Adipose tissue (tissue), 3 donors: ENCODE data around the gene MYOF. TPM values are rescaled to one million over a fixed set of nuclear protein-coding genes. Genes with fewer than 3 reads are reported as not detected.

ENCODE experiments used
- H3K27ac ChIP-seq: one replicate; pipeline ENCODE4 v1.5.1; 2013; ENCODE audit warnings: low read depth, low read length
- WGBS, 3 donors: extraction: QIAGEN DNeasy Blood & Tissue Kit; methylation state at CpG; one replicate each; pipeline ENCODE4 v1.1.7; 2013; 5-methylcytosine and 5-hydroxymethylcytosine counted together
- polyA plus RNA-seq, 3 donors: library from polyadenylated mRNA; stranded (reverse); fragments of 200-250 nt; gene quantifications; one replicate each; pipeline ENCODE4 v1.2.3, GENCODE V29; 2013
- donor health status: healthy with polysubstance abuse.
- donor health status: Bipolar disorder and iron deficiency.
- donor health status: healthy.

MYOF gene
- polyA plus RNA-seq, 3 donors: 6.2 to 32.1 (median 11.6) TPM

DNA sequence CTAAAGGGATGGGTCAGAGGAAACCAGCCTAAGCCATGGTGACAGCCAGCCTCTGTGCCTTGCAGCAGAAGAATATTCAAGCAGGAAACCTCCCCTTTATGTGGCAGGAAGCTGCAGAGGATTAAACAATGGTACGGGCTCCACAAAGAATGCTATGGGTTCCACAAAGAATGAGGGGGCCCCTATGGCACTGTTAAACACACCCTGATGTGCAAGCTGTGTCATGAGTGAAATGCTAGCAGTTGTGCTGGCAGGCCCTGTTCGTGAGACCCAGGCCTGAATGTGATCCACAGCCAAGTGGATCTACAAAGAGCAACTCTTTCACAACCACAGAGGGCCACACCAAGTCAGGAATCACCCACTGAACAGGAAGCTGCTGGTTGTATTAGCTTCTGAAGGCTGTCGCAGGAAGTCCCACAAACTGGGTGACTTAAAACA, 68.9 kb downstream of the MYOF start:
- 29 to 57% (median 31%) methylated on average over 3 of the region's 3 CpGs for WGBS, 3 donors
- H3K27ac ChIP-seq: no peak overlapping the region

DNA sequence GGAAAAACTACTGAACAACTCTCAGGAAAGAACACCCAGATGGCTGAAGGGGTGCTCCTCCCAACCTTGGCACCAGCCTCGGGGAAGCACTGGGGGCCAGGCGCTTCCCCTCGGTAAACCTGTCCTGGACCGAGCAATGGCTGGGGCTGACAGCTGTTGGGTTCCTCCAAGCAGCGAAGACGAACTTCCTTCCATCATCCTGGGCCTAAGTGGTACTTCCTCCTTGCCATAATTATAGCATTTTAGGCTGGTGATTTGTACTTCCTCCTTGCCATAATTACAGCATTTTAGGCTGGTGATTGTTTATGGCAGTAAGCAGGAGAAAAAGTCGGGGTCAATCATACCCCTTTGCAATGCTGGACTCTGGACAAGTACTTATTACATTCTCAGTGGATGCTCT, 69.3 kb downstream of the MYOF start:
- H3K27ac ChIP-seq: no peak overlapping the region
- 28 to 62% (median 33%) methylated on average over 7 of the region's 7 CpGs for WGBS, 3 donors

DNA sequence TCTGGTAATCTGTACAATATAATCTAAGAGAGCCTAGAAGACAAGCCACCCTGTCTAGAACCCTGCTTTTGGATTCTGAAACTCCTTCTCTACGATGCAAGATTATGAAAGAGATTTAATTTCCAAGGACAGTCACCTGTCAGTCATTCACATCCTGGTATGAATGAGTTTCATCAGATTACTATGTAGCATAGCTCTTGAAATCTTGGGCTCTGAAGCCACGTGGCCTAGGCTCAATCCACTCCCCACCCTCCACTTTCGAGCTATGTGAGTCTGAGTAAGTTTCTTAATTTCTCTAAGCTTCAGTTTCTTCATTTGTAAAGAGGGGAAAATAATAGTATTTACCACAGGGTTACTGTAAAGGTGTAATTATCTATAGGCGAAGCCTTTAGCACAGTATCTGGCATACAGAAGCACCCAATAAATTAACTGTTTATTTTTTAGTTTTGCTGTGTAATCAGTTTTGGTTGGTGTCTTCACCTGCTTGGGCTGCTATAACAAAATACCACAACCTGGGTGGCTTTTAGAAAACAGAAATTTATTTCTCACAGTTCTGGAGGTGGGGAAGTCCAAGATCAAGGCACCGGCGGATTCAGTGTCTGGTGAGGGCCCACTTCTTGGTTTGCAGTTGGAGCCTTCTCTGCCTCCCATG, 71.3 kb downstream of the MYOF start:
- no peak overlapping the region for H3K27ac ChIP-seq
- WGBS, 3 donors: 78 to 90% (median 86%) methylated on average over 6 of the region's 6 CpGs

DNA sequence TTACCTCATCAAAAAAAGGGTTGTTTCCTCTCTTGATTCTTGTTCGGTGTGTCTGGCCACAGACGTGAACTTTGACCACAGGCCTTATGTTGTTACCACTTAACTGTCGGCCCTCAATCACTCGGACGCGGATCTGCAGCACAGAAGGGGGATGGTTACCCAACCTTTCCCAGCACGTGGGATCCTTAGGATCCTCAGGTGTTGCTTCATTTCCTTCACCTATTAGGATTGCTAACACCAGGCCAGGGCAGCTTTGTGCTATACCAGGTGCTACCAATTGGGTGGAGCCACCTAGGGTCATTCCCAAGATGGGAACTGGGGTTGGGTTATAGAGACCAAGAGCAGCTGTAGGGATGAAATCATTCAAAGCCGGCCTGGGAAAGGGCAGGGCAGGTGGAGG, 73.4 kb downstream of the MYOF start:
- H3K27ac ChIP-seq: no peak overlapping the region
- 70 to 81% (median 76%) methylated on average over 8 of the region's 8 CpGs for WGBS, 3 donors

DNA sequence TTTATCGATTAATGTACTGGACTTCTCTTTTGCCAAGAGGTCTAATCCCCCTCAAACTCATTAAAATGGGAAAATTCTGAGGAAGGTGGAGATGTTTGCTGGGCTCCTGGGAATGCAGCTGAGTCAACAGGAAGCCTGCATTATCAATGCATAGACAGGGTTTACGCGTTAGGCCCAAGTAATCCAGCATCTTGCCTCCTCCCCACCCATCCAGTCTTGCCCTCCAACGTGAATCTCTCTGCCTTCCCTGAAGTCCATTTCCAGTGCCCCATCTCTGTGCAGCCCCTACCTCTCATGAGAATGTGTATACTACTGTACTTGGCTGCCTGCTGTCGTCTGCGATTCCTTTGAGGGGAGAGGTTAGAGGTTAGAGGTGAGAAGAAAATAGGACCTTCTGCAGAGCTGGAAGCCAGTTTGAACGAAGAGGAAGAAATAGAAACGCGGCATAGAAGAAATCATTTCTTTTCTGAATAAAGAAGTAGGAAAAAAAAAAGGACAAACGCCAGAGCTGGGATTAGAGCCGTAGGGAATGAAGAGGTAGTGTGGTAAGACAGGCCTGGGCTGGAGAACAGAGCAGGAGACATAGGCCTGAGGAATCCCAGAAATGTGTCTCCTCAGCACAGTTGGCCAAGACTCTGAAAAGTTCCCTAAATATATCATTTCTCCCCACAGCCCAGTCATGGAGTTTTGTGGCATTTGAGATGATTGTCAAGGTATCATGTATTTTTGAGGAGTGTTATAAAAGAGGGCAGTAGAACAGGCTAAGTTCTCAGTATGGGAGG, 75.6 kb downstream of the MYOF start:
- WGBS, 3 donors: 69 to 82% (median 70%) methylated on average over 11 of the region's 11 CpGs
- no peak overlapping the region for H3K27ac ChIP-seq

DNA sequence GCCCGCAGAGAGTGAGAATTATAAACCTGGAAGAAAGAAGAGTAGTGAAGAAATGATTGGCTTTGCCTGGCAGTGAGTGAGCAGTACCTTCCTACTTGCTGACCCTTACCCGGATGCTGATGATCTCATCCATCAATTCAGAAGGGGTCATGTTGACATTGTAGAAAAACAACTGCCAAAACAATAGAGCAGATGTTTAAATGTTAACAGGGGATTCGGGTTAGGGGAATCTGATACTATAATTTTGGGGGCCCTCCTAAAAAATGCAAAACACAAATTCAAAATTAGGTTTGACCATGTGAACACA, 78.1 kb downstream of the MYOF start:
- WGBS, 3 donors: 65 to 86% (median 85%) methylated on average over 3 of the region's 3 CpGs
- H3K27ac ChIP-seq: no peak overlapping the region

DNA sequence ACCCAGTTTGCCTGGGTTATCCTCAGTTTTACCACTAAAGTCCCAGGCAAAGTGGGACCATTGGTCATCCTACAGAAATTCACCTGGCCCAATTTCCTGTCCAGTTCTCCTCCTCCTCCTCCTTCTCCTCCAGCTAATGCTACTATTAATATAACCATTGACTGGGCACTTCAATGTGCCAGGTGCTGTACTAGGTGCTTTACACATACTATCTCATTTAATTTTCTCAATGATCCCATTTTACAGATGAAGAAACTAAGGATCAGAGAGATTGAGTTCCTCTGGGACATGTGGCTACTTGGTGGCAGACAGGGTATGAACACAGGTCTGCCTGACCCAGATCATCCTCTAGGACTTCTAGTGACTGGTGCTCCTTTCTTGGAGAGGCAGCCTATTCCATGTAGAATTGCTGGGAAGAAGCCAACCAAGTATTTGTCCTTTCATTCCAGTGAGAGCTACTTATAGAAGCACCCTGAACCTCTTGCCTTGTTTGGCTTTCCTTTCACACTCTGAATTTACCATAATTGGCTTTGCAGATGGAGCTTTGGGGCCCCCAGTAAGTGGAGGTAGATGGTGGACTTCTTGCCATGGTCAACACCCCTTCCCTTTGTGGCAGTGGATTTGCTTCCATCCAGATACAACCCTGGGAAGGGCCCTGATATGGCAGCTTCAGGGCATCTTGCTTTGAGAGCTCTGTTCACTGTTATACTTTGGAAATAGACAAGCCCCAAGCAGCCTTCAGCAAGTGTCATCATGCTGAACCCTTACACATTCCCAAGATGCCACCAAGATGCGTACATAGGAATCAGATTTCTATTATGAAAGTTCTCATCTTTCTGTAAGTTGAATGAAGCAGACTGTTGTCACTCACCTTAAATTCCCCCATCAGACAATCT, 78.7 kb downstream of the MYOF start:
- 95 to 98% (median 96%) methylated on average over 1 of the region's 1 CpG for WGBS, 3 donors
- H3K27ac ChIP-seq: no peak overlapping the region

DNA sequence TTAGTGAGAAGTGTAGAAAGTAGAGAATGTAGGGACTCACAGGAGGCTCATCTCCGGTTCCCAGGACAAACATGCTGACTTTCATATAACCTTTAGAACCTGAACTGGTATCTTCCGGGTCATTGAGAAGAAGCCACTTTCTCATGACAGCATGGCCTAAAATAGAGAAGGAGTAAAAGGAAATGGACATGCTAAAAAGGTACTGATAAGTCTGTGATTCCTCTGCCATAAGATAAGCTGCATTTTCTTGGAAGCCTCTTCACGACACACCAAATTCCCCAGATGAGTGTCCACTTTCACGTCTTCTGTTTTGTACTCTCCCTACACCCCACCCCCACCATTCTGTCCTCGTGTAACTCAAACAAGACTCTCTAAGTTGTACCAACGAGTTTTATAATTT, 79.9 kb downstream of the MYOF start:
- WGBS, 3 donors: 69 to 75% (median 69%) methylated on average over 6 of the region's 6 CpGs

DNA sequence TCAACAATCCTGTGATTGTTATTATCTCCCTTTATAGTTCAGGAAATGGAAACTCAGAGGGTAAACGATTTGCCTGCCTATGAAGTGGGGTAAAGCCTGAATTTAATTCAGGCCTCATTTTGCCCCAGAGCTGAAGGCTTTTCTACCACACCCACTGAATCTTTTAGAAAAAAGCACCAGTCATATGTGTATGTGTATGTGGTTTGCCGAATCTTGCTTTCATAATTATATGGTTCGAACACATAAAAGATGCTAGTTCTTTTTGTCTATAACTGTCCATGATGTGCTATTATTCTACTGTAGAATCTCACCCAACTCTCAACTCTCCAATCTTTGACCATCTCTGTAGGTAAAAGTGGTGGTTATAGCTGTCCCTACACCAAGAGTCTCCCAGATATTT, 83.6 kb downstream of the MYOF start:
- WGBS, 3 donors: 72 to 79% (median 79%) methylated on average over 3 of the region's 3 CpGs
- no peak overlapping the region for H3K27ac ChIP-seq

More for the DNA sequence above, 79.9 kb downstream of the MYOF start:
- no peak overlapping the region for H3K27ac ChIP-seq

DNA sequence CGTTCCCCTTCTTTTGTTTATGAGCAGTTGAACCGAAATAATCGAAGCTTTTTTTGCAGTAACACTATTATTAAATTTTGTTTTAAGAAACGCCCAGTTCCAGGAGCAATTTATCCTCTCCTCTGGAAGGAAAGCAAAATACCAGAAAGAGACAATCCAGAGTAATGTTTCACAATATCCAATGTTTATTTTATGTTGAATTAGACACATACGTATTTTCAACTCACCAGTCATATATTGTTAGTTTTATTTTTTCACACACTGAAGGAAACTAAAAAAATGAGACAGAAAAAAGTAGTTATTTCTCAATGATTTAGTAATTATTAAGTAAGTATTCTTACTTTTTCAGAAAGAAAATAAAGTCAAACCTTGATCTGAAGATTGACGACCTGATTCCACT, 85.1 kb downstream of the MYOF start:
- WGBS, 3 donors: 61 to 72% (median 69%) methylated on average over 6 of the region's 6 CpGs
- H3K27ac ChIP-seq: no peak overlapping the region

DNA sequence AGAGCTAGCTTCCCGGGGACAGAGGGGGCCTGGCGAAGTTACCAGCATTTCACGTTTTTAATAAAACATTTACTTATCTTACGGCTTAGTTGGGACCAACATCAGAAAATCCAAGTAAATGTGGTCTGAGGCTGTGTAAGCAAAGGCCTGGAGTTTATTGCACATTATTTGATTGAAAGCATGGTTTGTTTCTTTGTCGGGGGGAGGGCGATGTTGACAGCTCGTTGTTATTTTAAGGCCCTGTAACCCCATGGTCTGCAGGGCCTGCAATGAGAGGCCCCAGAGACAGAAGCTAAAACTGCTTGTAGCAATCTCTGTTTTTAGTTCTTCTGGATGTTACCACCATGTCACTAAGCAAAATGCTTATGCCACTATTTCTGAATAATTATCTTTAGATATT, 88.9 kb downstream of the MYOF start:
- H3K27ac ChIP-seq: no peak overlapping the region
- WGBS, 3 donors: 79 to 82% (median 82%) methylated on average over 7 of the region's 7 CpGs

DNA sequence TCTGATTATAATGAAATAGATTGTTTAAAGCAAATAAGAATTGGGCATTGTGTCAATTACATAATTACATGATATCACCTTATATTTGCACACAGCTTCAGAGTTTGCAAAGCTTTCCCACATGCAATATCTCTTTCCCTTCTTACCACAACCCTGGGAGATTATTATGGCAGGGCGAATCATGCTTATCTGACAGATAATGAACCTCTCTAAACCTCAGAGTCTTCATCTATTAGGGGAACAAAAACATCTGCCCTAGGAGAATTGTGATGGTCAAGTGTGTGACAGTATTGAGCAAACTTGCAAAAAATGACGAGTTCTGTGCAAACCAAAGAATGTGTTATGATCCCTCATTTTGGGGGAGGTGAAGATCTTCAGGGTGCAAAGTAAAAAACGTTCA, 90.0 kb downstream of the MYOF start:
- WGBS, 3 donors: 49 to 77% (median 69%) methylated on average over 3 of the region's 3 CpGs
- H3K27ac ChIP-seq: no peak overlapping the region

DNA sequence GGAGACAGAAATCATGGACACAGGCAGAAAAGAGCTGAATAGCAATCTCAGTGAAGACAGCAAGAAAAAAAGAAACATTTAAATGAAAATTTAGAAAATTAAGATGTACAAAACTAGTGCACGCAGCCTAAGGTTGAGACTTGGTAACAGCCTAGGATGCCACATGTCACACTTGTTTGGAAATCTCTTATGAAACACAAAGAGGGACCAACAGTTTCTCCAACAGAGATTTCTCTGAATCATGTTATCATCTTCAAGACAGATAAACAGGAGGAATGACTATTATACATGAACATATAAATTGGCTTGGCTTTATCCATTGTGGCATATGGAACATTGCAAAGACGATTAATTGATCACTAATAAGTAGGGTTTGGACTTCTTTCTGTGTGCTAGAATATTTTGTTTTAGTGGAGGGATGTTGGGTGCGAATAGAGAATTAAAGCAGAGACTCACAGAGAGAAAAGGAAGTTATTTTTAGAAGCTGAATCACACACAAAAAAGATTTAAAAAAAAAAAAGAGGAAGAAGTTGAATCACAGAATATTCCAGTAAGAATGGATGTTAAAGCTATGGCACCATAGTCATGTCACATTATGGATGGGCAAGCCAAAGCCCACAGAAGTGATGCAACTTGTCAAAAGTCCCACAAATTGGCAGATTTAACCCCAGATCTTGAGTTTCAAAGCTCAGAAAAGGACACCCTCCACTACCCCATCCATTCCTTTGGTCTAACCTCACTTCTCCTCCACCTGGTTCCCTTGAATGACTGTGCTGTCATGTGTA, 91.6 kb downstream of the MYOF start:
- H3K27ac ChIP-seq: no peak overlapping the region
- 70 to 84% (median 81%) methylated on average over 3 of the region's 3 CpGs for WGBS, 3 donors

DNA sequence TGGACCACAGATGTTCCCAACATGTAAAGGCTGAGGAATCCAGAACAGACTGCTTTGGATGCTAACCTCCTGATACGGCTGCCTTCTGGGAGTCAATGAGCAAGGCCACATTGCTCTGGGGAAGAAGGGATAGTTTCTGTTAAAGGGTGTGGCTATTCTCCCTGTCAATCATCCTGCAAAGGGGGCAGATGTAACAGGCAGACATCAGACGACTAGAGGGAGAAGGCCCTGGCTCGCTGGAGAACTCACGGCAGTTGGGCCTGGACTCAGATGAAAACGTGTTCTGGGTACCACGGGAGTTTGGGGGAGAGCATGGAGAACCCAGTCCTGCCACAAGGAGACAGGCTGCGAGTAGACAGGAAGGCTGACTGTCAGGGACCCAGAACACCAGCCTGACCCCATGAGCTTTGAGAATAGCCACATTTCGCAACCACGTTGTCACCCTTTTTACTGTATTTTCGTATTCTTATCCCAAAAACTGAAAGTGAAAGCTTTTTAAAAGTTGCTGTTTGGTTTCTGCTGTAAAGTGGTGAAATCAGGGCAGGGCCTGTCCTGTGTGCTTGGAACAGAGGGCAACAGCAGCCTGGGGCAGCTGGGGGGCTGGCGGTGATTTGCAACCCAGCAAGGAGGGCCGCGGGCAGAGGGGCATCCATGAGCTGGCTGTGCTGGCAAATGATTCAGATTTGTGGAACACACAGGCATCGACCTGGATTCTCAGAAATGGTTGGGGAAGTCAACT, 95.3 kb downstream of the MYOF start:
- no peak overlapping the region for H3K27ac ChIP-seq
- WGBS, 3 donors: 50 to 75% (median 58%) methylated on average over 14 of the region's 14 CpGs

DNA sequence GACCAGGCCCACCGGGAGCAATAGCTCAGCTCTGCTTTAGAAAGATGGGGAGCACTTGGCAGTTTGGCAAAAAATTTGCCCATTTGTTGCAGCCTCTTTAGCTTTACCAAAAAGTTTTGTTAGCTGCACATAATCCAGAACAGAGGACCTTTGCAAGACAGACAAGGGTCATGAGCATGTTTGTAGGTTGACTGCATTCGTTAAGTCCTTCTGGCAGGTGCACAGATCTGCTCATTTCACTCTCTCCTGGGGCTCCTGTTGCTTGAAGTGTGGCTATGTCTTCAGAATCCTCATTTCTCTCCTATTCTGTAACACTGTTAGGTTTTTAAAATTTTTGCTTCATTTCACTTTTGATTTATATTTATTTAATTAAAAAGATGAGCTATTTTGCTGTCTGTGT, 96.8 kb downstream of the MYOF start:
- 93 to 96% (median 94%) methylated on average over 2 of the region's 2 CpGs for WGBS, 3 donors
- H3K27ac ChIP-seq: no peak overlapping the region

DNA sequence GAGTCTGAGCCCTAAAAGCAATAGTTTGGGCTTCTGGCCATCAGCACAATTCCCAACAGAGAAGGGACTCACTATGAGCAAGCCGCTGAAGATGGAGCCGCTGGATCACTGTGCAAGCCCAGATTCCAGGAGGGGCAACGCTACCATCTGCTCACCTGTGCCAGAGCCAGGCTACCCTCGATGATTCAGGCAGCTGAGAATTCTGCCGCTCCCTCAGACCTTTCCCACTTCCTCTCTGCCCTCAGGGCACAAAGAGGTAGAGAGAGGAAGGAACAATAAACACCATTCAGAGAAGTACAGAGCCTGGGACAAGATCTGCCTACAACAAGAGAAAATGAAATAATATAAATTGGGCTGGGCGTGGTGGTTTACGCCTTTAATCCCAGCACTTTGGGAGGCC, 98.1 kb downstream of the MYOF start:
- H3K27ac ChIP-seq: no peak overlapping the region
- WGBS, 3 donors: 75 to 91% (median 76%) methylated on average over 7 of the region's 7 CpGs

DNA sequence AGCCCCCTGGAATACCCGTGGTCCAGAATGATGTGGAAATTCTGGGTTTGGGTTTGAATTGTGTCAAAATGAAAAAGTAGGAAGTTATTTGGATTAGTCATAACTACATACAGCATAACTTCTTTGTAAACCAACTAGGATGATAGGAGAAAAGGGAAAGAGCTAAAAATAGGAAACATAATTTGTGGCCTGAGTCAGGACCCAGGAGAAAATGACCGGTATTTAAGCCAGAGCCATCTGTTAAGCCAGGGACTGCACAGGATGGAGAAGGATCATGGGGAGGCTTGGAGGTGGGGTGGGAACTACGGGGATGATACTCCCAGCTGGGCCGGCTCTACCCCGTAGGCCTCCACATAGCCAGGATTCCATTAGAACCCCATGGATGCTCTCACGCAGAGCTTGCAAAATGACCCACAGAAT, 98.6 kb downstream of the MYOF start:
- WGBS, 3 donors: 60 to 72% (median 70%) methylated on average over 6 of the region's 6 CpGs
- H3K27ac ChIP-seq: no peak overlapping the region
